ENCODE measurements around the gene BCAS3.
A peak's percentile ranks its signal among the peaks of the same experiment; 100 is the strongest.
"Not testable (repeated sequence)": the region's sequence is repeated elsewhere in the genome, so short reads cannot be mapped to it uniquely, and the experiment has no call there.

The BCAS3 gene

GRCh38 chr17:60886731-60887613, 209.3 kb downstream of the BCAS3 start:
- DNase-seq (ENCODE audit: low spot score) = not testable (repeated sequence)

DNA sequence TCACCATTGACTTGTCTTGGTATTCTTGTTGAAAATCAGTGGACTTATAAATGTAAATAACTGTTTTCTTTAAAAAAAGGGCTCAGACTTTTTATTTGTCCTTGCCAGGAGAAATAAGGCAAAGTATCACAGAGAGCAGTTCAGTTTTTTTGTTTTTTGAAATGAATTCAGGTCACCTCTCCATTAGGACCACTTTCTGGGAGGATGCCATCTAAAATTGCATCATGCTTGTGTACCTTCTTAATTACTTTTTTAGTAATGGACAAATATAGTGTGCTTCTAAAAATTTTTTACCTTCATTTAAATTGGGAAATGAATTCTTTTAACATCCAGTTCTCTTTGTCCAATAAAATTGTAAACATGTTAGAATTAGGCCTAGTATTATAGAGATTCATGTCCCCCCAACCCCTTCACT, 210.0 kb downstream of the BCAS3 start:
- no peak for DNase-seq (ENCODE audit: low spot score)

DNA sequence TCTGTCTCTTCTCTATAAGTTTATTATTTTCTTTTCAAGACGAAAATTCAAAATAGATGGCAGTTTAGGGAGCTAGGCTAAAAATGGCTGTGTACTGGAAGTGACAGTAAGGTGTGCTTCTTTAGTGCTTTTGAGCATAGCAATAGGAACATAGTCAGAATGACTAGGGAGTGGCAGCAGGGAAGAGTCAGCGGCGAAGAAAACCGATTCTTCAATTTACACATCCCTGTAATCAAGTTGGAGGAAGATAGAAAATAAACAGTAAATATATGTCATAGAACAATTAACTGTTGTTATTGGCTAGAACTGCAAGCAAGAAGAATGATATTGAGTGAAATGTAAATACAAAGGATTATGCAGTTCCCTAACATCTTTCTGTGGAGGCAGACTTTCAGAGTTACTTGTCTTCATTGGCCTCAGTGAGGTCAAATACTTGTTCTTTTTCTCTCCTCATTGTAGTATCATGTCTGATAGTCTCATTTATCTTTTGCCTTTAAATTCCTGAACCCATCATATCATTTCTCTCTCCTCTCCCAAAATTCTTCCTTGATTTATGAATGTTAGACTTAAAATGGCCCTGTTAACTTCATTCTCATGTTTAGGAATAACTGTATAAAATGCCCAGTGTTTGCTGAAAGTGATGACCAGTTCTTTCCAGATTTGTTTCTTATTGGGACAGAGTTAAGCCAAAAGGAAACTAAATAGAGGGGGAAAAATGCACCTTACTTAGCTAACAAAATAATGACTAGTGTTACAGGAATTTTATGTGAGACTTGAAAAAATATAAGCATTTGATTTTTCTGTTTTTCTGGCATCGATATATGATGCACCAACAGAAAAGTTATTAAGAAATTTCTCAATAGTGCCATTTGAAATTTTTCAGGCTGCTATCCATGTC, 211.4 kb downstream of the BCAS3 start:
- peak; percentile 10 for DNase-seq (ENCODE audit: low spot score)

DNA sequence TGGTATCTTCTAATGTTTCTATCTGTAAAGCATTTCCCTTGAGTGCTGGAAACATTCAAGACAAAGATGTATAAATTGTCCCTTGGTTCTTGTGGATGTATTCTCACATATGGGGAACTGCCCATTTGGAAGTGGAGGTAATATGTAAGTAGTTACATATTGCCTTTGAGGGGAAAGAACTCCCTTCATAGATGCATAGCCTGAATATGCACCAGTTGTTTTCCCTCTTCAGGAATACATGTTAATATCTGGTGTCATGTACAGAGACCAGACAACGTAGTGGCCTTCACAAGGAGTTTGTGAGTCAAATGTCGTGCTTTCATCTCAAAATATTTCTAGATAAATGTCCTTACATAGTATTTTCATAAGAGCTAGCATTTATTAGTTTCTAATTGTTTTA, 213.5 kb downstream of the BCAS3 start:
- DNase-seq (ENCODE audit: low spot score) = no peak

DNA sequence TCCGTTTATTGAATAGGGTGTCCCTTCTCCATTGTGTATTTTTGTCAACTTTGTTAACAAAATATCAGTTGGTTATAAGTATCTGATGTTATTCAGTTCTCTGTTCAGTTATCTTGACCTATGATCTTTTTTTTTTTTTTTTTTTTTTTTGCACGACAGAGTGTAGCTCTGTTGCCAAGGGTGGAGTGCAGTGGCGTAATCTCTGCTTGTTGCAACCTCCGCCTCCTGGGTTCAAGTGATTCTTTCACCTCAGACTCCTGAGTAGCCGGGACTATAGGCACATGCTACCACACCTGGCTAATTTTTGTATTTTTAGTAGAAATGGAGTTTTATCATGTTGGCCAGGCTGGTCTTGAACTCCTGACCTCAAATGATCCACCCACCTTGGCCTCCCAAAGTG, 215.8 kb downstream of the BCAS3 start:
- no peak for DNase-seq (ENCODE audit: low spot score)

DNA sequence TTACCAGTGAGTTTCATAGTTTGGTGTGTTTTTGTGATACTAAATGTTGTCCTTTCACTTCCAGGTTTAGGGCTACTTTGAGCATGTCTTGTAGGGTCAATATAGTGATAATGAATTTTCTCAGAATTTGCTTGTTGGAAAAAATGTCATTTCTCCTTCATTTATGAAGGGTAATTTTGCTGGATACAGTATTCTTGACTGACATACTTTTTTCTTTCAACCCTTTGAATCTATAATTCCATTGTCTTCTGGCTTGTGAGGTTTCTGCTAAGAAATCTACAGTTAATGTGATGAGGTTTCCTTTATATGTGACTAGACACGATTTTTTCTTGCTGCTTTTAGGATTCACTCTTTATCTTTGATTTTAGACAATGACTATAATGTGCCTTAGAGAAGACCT, 219.3 kb downstream of the BCAS3 start:
- no peak for DNase-seq (ENCODE audit: low spot score)

- no peak for DNase-seq (ENCODE audit: low spot score)
Measured at GRCh38 chr17:60899115-60899514, 221.5 kb downstream of the BCAS3 start.

DNA sequence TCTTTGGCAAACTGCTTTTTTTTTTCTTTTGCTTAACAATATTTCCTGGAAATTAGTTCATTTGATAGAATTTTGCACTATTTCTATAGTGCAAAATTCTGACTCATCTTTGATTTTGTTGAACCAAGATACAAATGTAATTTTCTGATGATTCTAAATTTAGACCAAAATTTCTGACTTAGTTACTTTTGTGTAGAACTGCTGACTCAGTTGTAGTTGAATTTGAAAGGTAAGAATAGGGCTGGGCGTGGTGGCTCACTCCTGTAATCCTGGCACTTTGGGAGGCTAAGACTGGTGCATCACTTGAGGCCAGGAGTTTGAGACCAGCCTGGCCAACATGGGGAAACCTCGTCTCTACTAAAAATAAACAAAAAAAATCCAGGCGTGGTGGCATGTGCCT, 223.0 kb downstream of the BCAS3 start:
- no peak for DNase-seq (ENCODE audit: low spot score)

DNA sequence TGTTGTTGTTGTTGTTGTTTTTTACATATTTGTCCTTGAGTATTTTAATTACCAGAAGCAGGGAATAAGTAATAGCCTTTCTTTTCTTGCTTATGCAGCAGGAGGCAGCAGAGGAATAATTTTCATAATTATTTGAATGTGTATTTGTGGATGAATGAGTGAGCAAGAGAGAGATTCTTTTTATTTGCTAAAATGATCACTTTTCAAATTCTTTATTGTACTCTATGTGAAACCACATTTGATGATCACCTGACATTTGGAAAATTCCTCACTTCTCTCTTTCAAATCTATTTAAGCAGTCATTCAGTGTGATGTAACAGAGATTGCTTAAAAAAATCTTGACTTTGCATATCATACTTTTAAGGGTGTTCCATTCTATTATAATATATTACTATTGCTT, 223.6 kb downstream of the BCAS3 start:
- no peak for DNase-seq (ENCODE audit: low spot score)

DNA sequence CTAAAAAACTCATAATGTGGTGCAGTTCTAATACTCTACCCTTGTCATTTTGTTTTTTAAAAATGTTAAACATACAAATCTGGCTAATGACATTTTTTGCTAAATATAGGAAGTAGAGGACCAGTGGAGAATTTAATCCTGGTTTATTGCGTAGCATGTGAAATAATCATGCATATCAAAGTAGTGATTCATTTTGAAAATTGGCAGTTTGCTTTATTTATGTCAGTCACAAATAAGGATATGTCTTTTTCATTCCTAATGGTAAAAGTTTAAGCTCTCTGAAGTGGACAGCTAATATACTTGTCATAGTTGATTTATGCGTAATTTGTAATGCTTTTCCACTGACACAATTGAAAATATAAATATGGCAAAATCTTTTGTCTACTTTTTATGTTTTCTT, 224.2 kb downstream of the BCAS3 start:
- DNase-seq (ENCODE audit: low spot score) = peak; percentile 24

- no peak for DNase-seq (ENCODE audit: low spot score)
Measured at GRCh38 chr17:60902399-60902798, 224.7 kb downstream of the BCAS3 start.

- DNase-seq (ENCODE audit: low spot score) = no peak
Measured at GRCh38 chr17:60904582-60904981, 226.9 kb downstream of the BCAS3 start.

DNA sequence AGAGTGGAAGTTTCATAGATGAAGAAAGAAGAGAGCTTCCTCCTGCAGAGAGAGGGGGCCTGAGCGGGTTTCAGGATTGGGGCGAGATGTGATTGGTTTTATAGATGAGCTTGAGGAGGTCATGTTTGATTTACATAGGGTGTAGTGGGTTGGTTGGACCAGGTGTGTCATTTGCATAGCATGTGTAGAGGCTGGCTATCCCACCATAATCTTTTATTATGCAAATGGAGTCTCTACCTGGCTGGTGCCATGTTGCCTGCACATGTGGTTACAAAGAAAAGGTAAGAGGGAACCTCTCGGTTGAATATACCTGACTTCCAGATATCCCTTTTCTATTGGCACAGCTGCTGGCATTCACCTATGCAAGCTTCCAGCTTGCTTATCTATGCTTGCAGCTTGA, 228.1 kb downstream of the BCAS3 start:
- DNase-seq (ENCODE audit: low spot score) = no peak

DNA sequence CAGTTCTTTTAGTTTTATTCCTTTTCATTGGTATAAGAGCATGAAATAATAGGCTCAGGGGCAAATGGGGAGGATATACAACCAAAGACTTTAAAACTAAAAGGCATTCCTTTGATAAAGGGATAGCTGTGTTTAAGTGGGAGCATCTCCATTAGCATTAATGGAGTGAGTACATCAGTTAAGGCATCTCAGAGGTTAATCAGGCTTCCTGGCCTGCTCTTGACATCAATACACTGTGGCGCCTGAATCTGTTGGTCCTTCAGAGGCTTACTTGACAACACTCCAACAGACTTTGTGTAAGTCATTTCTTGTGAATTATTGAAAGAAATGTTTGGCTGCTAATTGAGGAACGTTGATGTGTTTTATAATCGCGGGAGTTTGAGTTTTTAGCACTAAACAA, 230.7 kb downstream of the BCAS3 start:
- DNase-seq (ENCODE audit: low spot score) = no peak

DNA sequence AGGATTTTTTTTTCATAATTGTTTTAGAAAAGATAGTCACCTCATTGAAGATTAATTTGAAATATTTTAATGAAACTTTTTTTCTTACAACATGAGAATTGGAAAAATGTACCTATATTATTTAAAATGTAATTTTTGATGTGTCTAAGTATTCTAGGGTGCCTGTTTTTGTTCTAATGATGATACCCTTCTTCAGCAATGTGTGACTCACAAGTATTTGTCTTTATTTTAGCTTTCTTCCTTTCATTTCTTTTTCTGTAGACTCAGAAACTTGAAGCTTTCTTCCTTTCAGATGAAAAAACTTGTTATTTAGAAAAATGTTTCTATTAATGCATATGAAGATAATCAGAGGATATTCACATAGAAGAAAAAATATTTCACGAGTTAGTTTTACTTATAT, 231.8 kb downstream of the BCAS3 start:
- no peak for DNase-seq (ENCODE audit: low spot score)

GRCh38 chr17:60910415-60910814, 232.8 kb downstream of the BCAS3 start:
- no peak for DNase-seq (ENCODE audit: low spot score)

- DNase-seq (ENCODE audit: low spot score) = no peak
Measured at GRCh38 chr17:60914078-60914477, 236.4 kb downstream of the BCAS3 start.

GRCh38 chr17:60916043-60916442, 238.4 kb downstream of the BCAS3 start:
- DNase-seq (ENCODE audit: low spot score) = no peak

GRCh38 chr17:60920107-60920506, 242.5 kb downstream of the BCAS3 start:
- DNase-seq (ENCODE audit: low spot score) = no peak

DNA sequence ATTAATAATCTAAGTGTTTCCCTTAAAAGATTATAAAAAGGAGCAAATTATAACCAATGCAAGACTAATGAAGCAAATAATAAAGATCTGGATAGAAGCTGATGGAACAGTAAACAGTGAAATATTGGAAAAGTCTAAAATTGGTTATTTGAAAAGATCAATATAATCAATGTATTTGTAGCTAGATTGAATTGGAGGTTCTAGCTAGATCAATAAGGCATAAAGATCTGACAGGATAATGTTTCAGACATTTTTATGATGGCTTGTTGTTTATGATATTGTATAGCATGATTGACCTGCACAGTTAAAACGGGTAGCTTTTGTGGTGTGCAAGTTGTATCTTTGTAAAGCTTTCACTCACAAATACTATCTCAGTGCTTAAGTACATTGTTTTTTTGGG, 245.3 kb downstream of the BCAS3 start:
- no peak for DNase-seq (ENCODE audit: low spot score)

GRCh38 chr17:60926466-60927183, 249.0 kb downstream of the BCAS3 start:
- no peak for DNase-seq (ENCODE audit: low spot score)

GRCh38 chr17:60933739-60934138, 256.1 kb downstream of the BCAS3 start:
- no peak for DNase-seq (ENCODE audit: low spot score)
